GM10266 (cell line): ENCODE results near the gene ARHGAP44.

ENCODE experiments used
- DNase-seq: peaks from one replicate; pipeline ENCODE4 v3.0.0; 2012; ENCODE audit errors: extremely low spot score
- TF ChIP-seq, protein P1 (sequence below): IDR thresholded peaks from 2 replicates; pipeline ENCODE4 v1.5.1; 2012; ENCODE audit warnings: mild to moderate bottlenecking, low read depth; ENCODE audit not compliant: control insufficient read depth, insufficient read depth; ENCODE audit errors: missing control alignments

ARHGAP44 gene

DNA sequence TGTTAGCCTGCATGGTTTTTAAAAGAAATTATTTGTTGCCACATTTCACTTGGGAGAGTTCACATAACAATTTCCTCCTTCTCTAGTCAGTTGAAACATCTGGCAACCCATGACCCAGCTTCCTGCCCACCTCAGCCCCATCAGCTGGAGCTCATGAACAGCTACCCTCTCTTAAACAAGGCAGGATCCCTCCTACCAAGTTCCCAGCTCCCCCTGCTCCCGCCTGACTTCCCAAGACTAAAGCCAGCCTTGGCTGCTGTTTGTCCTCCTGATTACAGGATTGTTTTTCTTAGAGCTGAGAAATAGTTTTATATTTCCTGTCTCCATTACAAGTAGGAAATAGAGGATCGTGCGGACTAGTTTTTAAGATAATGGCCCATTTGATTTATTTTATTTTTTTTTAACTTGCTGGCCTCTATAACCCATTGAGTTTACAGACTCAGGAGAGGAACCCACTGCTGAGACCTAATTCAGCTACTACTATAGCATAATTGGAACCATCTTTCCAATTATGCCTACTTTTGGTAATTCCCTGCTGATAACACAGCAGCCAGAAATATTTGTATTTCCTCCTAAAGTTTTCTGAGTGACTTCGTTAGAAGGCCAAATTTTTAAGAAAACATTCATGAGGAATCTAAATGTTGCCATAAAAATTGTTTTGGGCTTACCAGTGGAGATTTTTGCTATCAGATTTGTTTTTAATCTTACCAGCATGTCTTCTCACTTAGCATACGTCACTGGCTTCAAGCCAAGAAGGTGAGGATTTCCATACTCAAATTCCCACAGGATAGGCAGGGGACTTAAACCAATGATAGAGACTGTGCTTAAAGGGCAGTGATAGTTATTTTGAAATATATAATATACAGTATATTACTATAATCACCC is 138.5 kb downstream of the ARHGAP44 start:
- TF ChIP-seq, protein P1, sequence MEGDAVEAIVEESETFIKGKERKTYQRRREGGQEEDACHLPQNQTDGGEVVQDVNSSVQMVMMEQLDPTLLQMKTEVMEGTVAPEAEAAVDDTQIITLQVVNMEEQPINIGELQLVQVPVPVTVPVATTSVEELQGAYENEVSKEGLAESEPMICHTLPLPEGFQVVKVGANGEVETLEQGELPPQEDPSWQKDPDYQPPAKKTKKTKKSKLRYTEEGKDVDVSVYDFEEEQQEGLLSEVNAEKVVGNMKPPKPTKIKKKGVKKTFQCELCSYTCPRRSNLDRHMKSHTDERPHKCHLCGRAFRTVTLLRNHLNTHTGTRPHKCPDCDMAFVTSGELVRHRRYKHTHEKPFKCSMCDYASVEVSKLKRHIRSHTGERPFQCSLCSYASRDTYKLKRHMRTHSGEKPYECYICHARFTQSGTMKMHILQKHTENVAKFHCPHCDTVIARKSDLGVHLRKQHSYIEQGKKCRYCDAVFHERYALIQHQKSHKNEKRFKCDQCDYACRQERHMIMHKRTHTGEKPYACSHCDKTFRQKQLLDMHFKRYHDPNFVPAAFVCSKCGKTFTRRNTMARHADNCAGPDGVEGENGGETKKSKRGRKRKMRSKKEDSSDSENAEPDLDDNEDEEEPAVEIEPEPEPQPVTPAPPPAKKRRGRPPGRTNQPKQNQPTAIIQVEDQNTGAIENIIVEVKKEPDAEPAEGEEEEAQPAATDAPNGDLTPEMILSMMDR, result no peak
- DNase-seq, result no peak

DNA sequence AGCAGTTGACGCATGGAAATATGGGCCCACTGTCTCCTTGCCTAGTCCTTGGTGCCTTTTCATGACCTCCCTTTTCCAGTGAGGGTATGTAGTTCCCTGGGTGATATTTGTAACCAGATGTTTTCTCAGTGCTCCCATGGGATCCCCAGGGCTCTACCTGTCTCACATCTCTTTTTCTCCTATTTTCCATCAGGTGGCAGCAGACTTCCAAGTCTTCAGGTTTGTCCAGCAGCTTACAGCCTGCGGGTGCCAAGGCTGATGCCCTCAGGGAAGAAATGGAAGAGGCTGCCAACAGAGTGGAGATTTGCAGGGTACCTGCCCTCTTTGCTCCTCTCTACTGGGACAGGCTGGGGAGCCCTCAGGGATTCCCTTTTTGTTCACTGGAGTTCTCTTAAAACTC is 139.4 kb downstream of the ARHGAP44 start:
- no peak for DNase-seq
- TF ChIP-seq, protein P1, result peak; percentile 15

DNA sequence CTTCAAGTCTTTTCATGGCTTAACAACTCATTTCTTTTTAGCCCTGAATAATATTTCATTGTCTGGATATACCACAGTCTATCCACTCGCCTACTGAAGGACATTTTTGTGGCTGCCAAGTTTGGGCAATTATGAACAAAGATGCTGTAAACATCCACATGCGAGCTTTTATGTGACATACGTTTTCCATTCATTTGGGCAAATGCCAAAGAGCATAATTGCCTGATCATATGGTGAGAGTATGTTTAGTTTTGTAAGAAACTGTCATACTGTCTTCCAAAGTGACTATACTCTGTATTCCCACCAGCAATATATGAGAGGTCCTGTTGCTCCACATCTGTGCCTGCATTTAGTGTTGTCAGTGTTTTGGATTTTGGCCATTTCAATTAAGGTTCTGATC is 147.2 kb downstream of the ARHGAP44 start:
- DNase-seq, result no peak
- TF ChIP-seq, protein P1, result no peak

DNA sequence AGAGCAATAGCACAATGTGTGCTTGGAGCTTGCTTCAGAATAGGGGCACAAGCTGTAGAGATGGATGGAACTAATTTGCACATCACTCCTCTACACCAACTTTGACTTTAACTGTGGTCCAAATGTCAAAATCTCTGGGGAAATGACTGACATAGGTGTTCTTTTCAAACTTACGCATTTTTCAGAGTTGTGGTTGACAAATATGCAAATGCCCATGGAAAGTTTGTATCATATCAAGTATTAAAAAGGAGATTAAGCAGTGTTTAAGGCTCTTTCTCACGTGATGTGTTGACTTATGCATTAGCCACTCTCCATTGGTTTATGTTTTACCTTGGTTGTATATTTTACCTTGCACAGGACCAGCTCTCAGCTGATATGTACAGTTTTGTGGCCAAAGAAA is 151.4 kb downstream of the ARHGAP44 start:
- TF ChIP-seq, protein P1, result no peak
- DNase-seq, result no peak

DNA sequence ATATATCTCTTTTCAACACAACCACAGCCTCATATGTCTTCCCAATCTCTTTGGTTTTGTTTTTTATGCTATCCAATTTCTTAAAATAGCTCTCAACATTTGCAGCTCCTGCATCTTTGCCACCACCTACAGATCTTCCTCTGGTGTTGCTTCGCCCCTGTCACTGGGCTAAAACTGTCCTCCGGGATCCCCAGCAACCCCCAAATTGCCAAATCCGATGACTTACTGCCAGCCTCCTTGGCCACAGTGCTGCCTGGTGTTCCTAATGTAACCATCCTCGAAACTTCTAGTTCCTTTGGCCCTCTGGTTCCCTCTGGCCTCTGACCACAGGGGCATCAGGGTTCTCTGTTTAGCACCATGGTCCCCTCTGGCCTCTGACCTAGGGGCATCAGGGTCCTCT is 157.7 kb downstream of the ARHGAP44 start:
- TF ChIP-seq, protein P1, result no peak
- DNase-seq, result no peak

DNA sequence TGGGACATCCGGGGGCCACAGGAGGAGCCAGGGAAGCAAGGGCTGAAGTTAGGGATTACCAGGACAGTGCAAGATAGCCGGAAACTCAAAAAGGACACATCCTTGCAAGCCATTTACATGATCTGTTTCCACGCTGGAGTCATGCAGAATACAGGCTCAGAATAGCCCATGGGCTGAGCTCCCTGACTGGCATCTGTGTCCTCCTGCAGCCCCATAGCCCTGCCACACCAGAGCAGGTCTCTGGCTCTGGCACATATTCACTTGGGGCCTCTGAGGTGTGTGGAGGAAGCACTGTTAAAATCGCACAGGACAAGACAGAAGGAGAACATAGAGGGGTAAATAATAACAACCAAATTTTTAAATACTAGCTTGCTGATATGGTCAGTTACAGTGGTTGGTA is 162.7 kb downstream of the ARHGAP44 start:
- no peak for DNase-seq
- TF ChIP-seq, protein P1, result no peak

DNA sequence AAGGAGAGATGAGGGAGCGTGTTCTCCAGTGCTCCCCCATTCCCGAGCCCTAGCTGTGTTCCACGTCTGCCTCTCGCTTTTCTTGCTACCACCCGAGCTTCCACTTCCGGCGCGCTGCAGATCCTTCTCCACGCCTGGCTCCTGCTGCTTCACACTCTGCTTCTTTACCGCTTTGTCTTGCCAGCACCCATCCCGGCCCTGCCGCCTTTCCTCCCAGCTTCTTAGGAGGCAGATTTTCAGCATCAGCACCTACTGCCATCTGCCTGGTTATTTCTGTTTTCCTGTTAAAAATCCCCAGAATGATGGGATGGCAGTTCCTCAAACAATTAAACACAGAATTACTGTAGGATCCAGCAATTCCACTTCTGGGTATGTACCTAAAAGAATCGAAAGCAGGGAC is 163.9 kb downstream of the ARHGAP44 start:
- no peak for DNase-seq
- TF ChIP-seq, protein P1, result no peak
